ENCODE measurements around the gene GAPT.

The GAPT gene

GRCh38 chr5:58466939-58467338 is 24.3 kb upstream of the GAPT start:
- Histone ChIP-seq H3K27me3 (ENCODE audit: control insufficient read depth in 3 of 3, insufficient read depth in 3 of 3, low read depth in 1 of 3, low read length in 3 of 3) (no peaks in the 10 kb centered on the region), H2BK12ac (ENCODE audit: low read length) (no peak overlapping the region), H3K14ac (ENCODE audit: low read length) (no peak overlapping the region), H3K27ac (replicated peaks; ENCODE audit: low read length) (no peak overlapping the region), H3K4me2 (ENCODE audit: insufficient read depth, low read length, poor library complexity, severe bottlenecking) (no peak overlapping the region), H3K23ac (ENCODE audit: low read depth, low read length, poor library complexity) (no peak overlapping the region), H2BK5ac (ENCODE audit: low read length) (no peak overlapping the region), H3K36me3 (replicated peaks in 1 of 2; ENCODE audit: control insufficient read depth in 2 of 2, insufficient read depth in 2 of 2, low read length in 2 of 2) (no peaks in the 10 kb centered on the region), H3K9me3 (replicated peaks in 1 of 2; ENCODE audit: control insufficient read depth in 2 of 2, insufficient read depth in 1 of 2, low read depth in 1 of 2, low read length in 2 of 2) (no peaks in the 10 kb centered on the region), H3K4ac (ENCODE audit: low read length) (no peak overlapping the region), H3K79me1 (ENCODE audit: low read depth, low read length) (no peaks in the 10 kb centered on the region), H2AK5ac (ENCODE audit: low read depth, low read length) (no peak overlapping the region), H3K4me1 (ENCODE audit: control insufficient read depth in 2 of 2, insufficient read depth in 1 of 2, low read depth in 1 of 2, low read length in 2 of 2) (peaks cover 5 to 6% of the 10 kb centered on the region in 2 donors), H2AFZ (ENCODE audit: low read length) (peak overlapping the region; percentile 17), H3K18ac (ENCODE audit: low read length) (no peak overlapping the region), H2BK120ac (ENCODE audit: low read depth, low read length) (no peak overlapping the region), H4K8ac (ENCODE audit: low read depth, low read length) (no peak overlapping the region), H2BK15ac (ENCODE audit: low read length) (no peak overlapping the region), H4K91ac (ENCODE audit: low read depth, low read length, poor library complexity) (no peak overlapping the region), H3K9ac (ENCODE audit: low read depth, low read length, poor library complexity) (no peak overlapping the region), H3K4me3 (ENCODE audit: low read length in 2 of 2) (no peak overlapping the region)
- no CpG with 5 or more reads among the region's 4 CpGs for WGBS, 2 donors (ENCODE audit: extremely low coverage in 2 of 2, insufficient read length in 2 of 2, insufficient replicate concordance in 1 of 2)
- no peak for DNase-seq (ENCODE audit: low spot score)

GRCh38 chr5:58469896-58470295 is 21.3 kb upstream of the GAPT start:
- no peak overlapping the region for H2BK12ac ChIP-seq (ENCODE audit: low read length)
- no peaks in the 10 kb centered on the region for H3K36me3 ChIP-seq (replicated peaks in 1 of 2; ENCODE audit: control insufficient read depth in 2 of 2, insufficient read depth in 2 of 2, low read length in 2 of 2)
- DNase-seq (ENCODE audit: low spot score): no peak
- H3K4me1 ChIP-seq (ENCODE audit: control insufficient read depth in 2 of 2, insufficient read depth in 1 of 2, low read depth in 1 of 2, low read length in 2 of 2): peaks cover 0 to 3% of the 10 kb centered on the region in 2 donors
- no peak overlapping the region for H3K27ac ChIP-seq (replicated peaks; ENCODE audit: low read length)
- H3K23ac ChIP-seq (ENCODE audit: low read depth, low read length, poor library complexity): no peak overlapping the region
- no peak overlapping the region for H2AFZ ChIP-seq (ENCODE audit: low read length)
- no peaks in the 10 kb centered on the region for H3K27me3 ChIP-seq (ENCODE audit: control insufficient read depth in 3 of 3, insufficient read depth in 3 of 3, low read depth in 1 of 3, low read length in 3 of 3)
- no peak overlapping the region for H3K18ac ChIP-seq (ENCODE audit: low read length)
- peaks cover 0 to 2% of the 10 kb centered on the region in 2 donors for H3K9me3 ChIP-seq (replicated peaks in 1 of 2; ENCODE audit: control insufficient read depth in 2 of 2, insufficient read depth in 1 of 2, low read depth in 1 of 2, low read length in 2 of 2)
- H2BK15ac ChIP-seq (ENCODE audit: low read length): no peak overlapping the region
- no peak overlapping the region for H3K4me3 ChIP-seq (ENCODE audit: low read length in 2 of 2)
- H4K91ac ChIP-seq (ENCODE audit: low read depth, low read length, poor library complexity): no peak overlapping the region
- H3K14ac ChIP-seq (ENCODE audit: low read length): no peak overlapping the region
- no peak overlapping the region for H4K8ac ChIP-seq (ENCODE audit: low read depth, low read length)
- H3K9ac ChIP-seq (ENCODE audit: low read depth, low read length, poor library complexity): no peak overlapping the region
- WGBS, 2 donors (ENCODE audit: extremely low coverage in 2 of 2, insufficient read length in 2 of 2, insufficient replicate concordance in 1 of 2): no CpG with 5 or more reads among the region's 2 CpGs
- H3K4ac ChIP-seq (ENCODE audit: low read length): no peak overlapping the region
- H2BK5ac ChIP-seq (ENCODE audit: low read length): no peak overlapping the region
- no peak overlapping the region for H2BK120ac ChIP-seq (ENCODE audit: low read depth, low read length)
- no peaks in the 10 kb centered on the region for H3K79me1 ChIP-seq (ENCODE audit: low read depth, low read length)
- no peak overlapping the region for H3K4me2 ChIP-seq (ENCODE audit: insufficient read depth, low read length, poor library complexity, severe bottlenecking)
- no peak overlapping the region for H2AK5ac ChIP-seq (ENCODE audit: low read depth, low read length)

- H2BK120ac ChIP-seq (ENCODE audit: low read depth, low read length): no peak overlapping the region
- H3K27ac ChIP-seq (replicated peaks; ENCODE audit: low read length): no peak overlapping the region
- H3K4me1 ChIP-seq (ENCODE audit: control insufficient read depth in 2 of 2, insufficient read depth in 1 of 2, low read depth in 1 of 2, low read length in 2 of 2): no peaks in the 10 kb centered on the region
- peaks cover 4 to 11% of the 10 kb centered on the region in 2 donors for H3K9me3 ChIP-seq (replicated peaks in 1 of 2; ENCODE audit: control insufficient read depth in 2 of 2, insufficient read depth in 1 of 2, low read depth in 1 of 2, low read length in 2 of 2)
- H2AK5ac ChIP-seq (ENCODE audit: low read depth, low read length): no peak overlapping the region
- no peak overlapping the region for H3K14ac ChIP-seq (ENCODE audit: low read length)
- no peaks in the 10 kb centered on the region for H3K36me3 ChIP-seq (replicated peaks in 1 of 2; ENCODE audit: control insufficient read depth in 2 of 2, insufficient read depth in 2 of 2, low read length in 2 of 2)
- no peak overlapping the region for H3K18ac ChIP-seq (ENCODE audit: low read length)
- no peak overlapping the region for H3K23ac ChIP-seq (ENCODE audit: low read depth, low read length, poor library complexity)
- no peak overlapping the region for H4K8ac ChIP-seq (ENCODE audit: low read depth, low read length)
- no peak for DNase-seq (ENCODE audit: low spot score)
- H3K4ac ChIP-seq (ENCODE audit: low read length): no peak overlapping the region
- no peak overlapping the region for H2BK12ac ChIP-seq (ENCODE audit: low read length)
- no CpG with 5 or more reads among the region's 3 CpGs for WGBS, 2 donors (ENCODE audit: extremely low coverage in 2 of 2, insufficient read length in 2 of 2, insufficient replicate concordance in 1 of 2)
- H3K27me3 ChIP-seq (ENCODE audit: control insufficient read depth in 3 of 3, insufficient read depth in 3 of 3, low read depth in 1 of 3, low read length in 3 of 3): no peaks in the 10 kb centered on the region
- no peak overlapping the region for H3K4me2 ChIP-seq (ENCODE audit: insufficient read depth, low read length, poor library complexity, severe bottlenecking)
- no peak overlapping the region for H2AFZ ChIP-seq (ENCODE audit: low read length)
- no peaks in the 10 kb centered on the region for H3K79me1 ChIP-seq (ENCODE audit: low read depth, low read length)
- no peak overlapping the region for H3K9ac ChIP-seq (ENCODE audit: low read depth, low read length, poor library complexity)
- H2BK15ac ChIP-seq (ENCODE audit: low read length): no peak overlapping the region
- H2BK5ac ChIP-seq (ENCODE audit: low read length): no peak overlapping the region
- no peak overlapping the region for H3K4me3 ChIP-seq (ENCODE audit: low read length in 2 of 2)
- no peak overlapping the region for H4K91ac ChIP-seq (ENCODE audit: low read depth, low read length, poor library complexity)
These were observed 15.8 kb upstream of the GAPT start for GRCh38 chr5:58475404-58475803.

DNA sequence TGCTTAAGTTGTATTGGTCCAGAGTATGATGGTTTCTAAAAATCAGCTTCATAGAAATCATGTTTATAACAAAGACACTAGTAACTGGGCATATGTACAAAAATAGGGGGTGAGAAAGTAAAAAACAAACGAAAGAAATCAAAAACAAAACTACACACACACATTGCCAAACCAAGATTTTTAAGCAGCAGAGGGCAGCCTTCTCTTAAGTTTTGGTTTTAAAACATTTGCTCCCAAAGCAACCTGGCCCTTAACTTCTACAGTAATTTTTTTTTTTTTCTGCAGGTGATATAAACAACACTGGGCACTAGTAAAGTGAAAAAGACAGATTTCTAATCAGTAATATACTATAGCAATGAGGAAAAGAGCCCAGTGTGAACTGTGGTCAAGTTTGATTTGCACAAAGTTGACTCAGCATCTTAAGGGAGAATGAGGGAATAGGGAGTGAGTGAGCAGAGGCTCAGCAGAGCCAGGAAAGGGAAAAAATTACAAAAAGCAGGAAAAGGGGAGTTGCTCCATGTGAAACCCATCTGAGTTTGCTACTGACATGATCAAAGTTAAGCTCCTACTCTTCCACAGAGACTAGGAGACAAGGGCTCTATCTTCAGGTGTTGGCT is 13.4 kb upstream of the GAPT start:
- Histone ChIP-seq H4K91ac (ENCODE audit: low read depth, low read length, poor library complexity) (no peak overlapping the region), H3K27ac (replicated peaks; ENCODE audit: low read length) (no peak overlapping the region), H3K9ac (ENCODE audit: low read depth, low read length, poor library complexity) (no peak overlapping the region), H3K9me3 (replicated peaks in 1 of 2; ENCODE audit: control insufficient read depth in 2 of 2, insufficient read depth in 1 of 2, low read depth in 1 of 2, low read length in 2 of 2) (peaks cover 11 to 12% of the 10 kb centered on the region in 2 donors), H3K23ac (ENCODE audit: low read depth, low read length, poor library complexity) (no peak overlapping the region), H4K8ac (ENCODE audit: low read depth, low read length) (no peak overlapping the region), H2AFZ (ENCODE audit: low read length) (no peak overlapping the region), H3K4me2 (ENCODE audit: insufficient read depth, low read length, poor library complexity, severe bottlenecking) (no peak overlapping the region), H2BK15ac (ENCODE audit: low read length) (no peak overlapping the region), H3K4me1 (ENCODE audit: control insufficient read depth in 2 of 2, insufficient read depth in 1 of 2, low read depth in 1 of 2, low read length in 2 of 2) (peaks cover 0 to 2% of the 10 kb centered on the region in 2 donors), H3K79me1 (ENCODE audit: low read depth, low read length) (no peaks in the 10 kb centered on the region), H3K4ac (ENCODE audit: low read length) (no peak overlapping the region), H3K14ac (ENCODE audit: low read length) (no peak overlapping the region), H2AK5ac (ENCODE audit: low read depth, low read length) (no peak overlapping the region), H3K18ac (ENCODE audit: low read length) (no peak overlapping the region), H3K27me3 (ENCODE audit: control insufficient read depth in 3 of 3, insufficient read depth in 3 of 3, low read depth in 1 of 3, low read length in 3 of 3) (no peaks in the 10 kb centered on the region), H3K4me3 (ENCODE audit: low read length in 2 of 2) (no peak overlapping the region), H2BK12ac (ENCODE audit: low read length) (no peak overlapping the region), H2BK120ac (ENCODE audit: low read depth, low read length) (no peak overlapping the region), H2BK5ac (ENCODE audit: low read length) (no peak overlapping the region), H3K36me3 (replicated peaks in 1 of 2; ENCODE audit: control insufficient read depth in 2 of 2, insufficient read depth in 2 of 2, low read length in 2 of 2) (no peaks in the 10 kb centered on the region)
- WGBS, 2 donors (ENCODE audit: extremely low coverage in 2 of 2, insufficient read length in 2 of 2, insufficient replicate concordance in 1 of 2): no CpG with 5 or more reads among the region's 1 CpG
- no peak for DNase-seq (ENCODE audit: low spot score)

All from neuronal stem cell (in vitro differentiated cells).